H1 (cell line): Measurements from ENCODE around the gene VHLL.

Experiments used
- CHD7 ChIP-seq: fragments of 300-600 bp; sonication (generic); IDR thresholded peaks from 2 replicates; pipeline ENCODE4 v1.7.1; 2012; ENCODE audit warnings: low read length, moderate library complexity, mild to moderate bottlenecking, inconsistent platforms; ENCODE audit not compliant: insufficient replicate concordance
- CTCF ChIP-seq, 3 experiments: IDR thresholded peaks; 1 replicate in 2 of 3; 2 replicates in 1 of 3; pipeline versions ENCODE4 v1.5.1 to v1.6.1; 2011; ENCODE audit warnings: low read length in 3 of 3, mild to moderate bottlenecking in 3 of 3, inconsistent platforms in 2 of 3, low read depth in 1 of 3, moderate library complexity in 1 of 3; ENCODE audit not compliant: insufficient read depth in 1 of 3; ENCODE audit errors: control extremely low read depth in 1 of 3
- E2F6 ChIP-seq: IDR thresholded peaks from 2 replicates; pipeline ENCODE4 v1.6.1; 2012; ENCODE audit warnings: inconsistent platforms
- NANOG ChIP-seq: IDR thresholded peaks from 2 replicates; pipeline ENCODE4 v1.6.1; 2011; ENCODE audit warnings: low read length, low read depth, mild to moderate bottlenecking, inconsistent platforms; ENCODE audit not compliant: insufficient read depth, poor library complexity, severe bottlenecking
- POLR2A ChIP-seq, 2 experiments: IDR thresholded peaks; 1 replicate in 1 of 2; 2 replicates in 1 of 2; pipeline ENCODE4 v1.6.1; 2011; ENCODE audit warnings: low read depth in 2 of 2, low read length in 2 of 2, mild to moderate bottlenecking in 2 of 2; ENCODE audit errors: control extremely low read depth in 1 of 2
- POLR2AphosphoS5 ChIP-seq: IDR thresholded peaks from 2 replicates; pipeline ENCODE4 v1.6.1; 2011; ENCODE audit warnings: low read depth, low read length
- RAD21 ChIP-seq, 2 experiments: IDR thresholded peaks in 1 of 2; conservative IDR thresholded peaks in 1 of 2; 2 replicates each; pipeline ENCODE4 v1.6.1; 2011; ENCODE audit warnings: low read depth in 2 of 2, low read length in 2 of 2, improper control_type of control experiment in 1 of 2, inconsistent platforms in 1 of 2, mild to moderate bottlenecking in 1 of 2, moderate library complexity in 1 of 2
- SP2 ChIP-seq: IDR thresholded peaks from 2 replicates; pipeline ENCODE4 v1.6.1; 2012; ENCODE audit warnings: mild to moderate bottlenecking, low read length, inconsistent platforms
- SP4 ChIP-seq: IDR thresholded peaks from 2 replicates; pipeline ENCODE4 v1.6.1; 2012; ENCODE audit warnings: low read length, inconsistent platforms
- USF2 ChIP-seq: IDR thresholded peaks from 2 replicates; pipeline ENCODE4 v1.6.1; 2011; ENCODE audit warnings: low read length, improper control_type of control experiment
- YY1 ChIP-seq: IDR thresholded peaks from 2 replicates; pipeline ENCODE4 v1.6.1; 2011; ENCODE audit warnings: low read depth, mild to moderate bottlenecking, low read length

GRCh38 chr1:156262461-156263287 lies 36.4 kb downstream of the VHLL start:
- no peak for TF ChIP-seq E2F6
- no peak for TF ChIP-seq CTCF (IDR thresholded peaks at IDR 0.05; ENCODE audit: control extremely low read depth in 1 of 3, insufficient read depth in 1 of 3, low read depth in 1 of 3, low read length in 3 of 3)
- TF ChIP-seq RAD21 (IDR thresholded peaks at IDR 0.05 in 1 of 2, conservative IDR thresholded peaks at IDR 0.05 in 1 of 2; ENCODE audit: low read depth in 2 of 2, low read length in 2 of 2), result no peak
- TF ChIP-seq YY1, result no peak
- no peak for TF ChIP-seq USF2
- TF ChIP-seq CHD7, result no peak
- TF ChIP-seq SP4, result no peak
- TF ChIP-seq POLR2AphosphoS5, result no peak
- no peak for TF ChIP-seq POLR2A (IDR thresholded peaks at IDR 0.05; ENCODE audit: control extremely low read depth in 1 of 2, low read depth in 2 of 2, low read length in 2 of 2)
- no peak for TF ChIP-seq NANOG
- TF ChIP-seq SP2, result no peak
